Measurements from ENCODE around the gene GBP1.

DNA sequence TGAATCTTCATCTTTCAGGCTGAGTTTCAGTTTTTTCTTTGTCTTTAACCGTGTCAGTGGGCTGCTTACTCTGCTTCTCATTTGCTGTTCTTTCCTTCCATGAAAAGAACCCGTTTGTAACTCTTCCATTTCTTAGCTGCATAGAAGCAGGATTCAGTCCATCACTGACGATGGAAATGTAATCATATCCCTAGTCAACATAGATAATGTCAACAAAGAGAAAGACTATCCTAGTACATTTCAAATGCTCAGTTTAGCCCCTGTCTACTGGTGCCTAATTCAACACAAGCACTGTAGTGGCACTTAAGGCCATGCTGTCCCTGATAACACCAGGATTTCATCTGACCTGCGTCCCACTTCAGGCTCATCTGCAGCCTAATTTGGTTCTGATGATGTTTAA is 376 bp downstream of the GBP1 start:
- no peak for TF ChIP-seq CTCF (conservative IDR thresholded peaks at IDR 0.05 in 1 of 2, IDR thresholded peaks at IDR 0.05 in 1 of 2; ENCODE audit: low read depth in 1 of 2, low read length in 2 of 2)
- TF ChIP-seq EZH2 (IDR thresholded peaks at IDR 0.05; ENCODE audit: low read length, missing control alignments) = no peak
